HAP-1 (cell line): Measurements from ENCODE around the gene GAD1.

Experiments
- DNase-seq, 2 experiments: peaks; one replicate each; pipeline ENCODE4 v3.0.0-alpha.2; 2016 to 2020; ENCODE audit warnings: low spot score in 2 of 2
- H3K27me3 ChIP-seq: fragments of 250-450 bp; sonication (Bioruptor Pico); 2 replicates; pipeline ENCODE4 v1.5.1; 2020; ENCODE audit warnings: low read depth, mild to moderate bottlenecking, moderate library complexity
- H3K36me3 ChIP-seq: fragments of 250-450 bp; sonication (Bioruptor Pico); replicated peaks from 2 replicates; pipeline ENCODE4 v1.5.1; 2020; ENCODE audit warnings: mild to moderate bottlenecking
- H3K4me1 ChIP-seq: fragments of 250-450 bp; sonication (Bioruptor Pico); 2 replicates; pipeline ENCODE4 v1.5.1; 2020; ENCODE audit warnings: mild to moderate bottlenecking
- H3K4me3 ChIP-seq: fragments of 250-450 bp; sonication (Bioruptor Pico); 2 replicates; pipeline ENCODE4 v1.5.1; 2020; ENCODE audit warnings: mild to moderate bottlenecking, moderate library complexity
- H3K9me3 ChIP-seq: fragments of 250-450 bp; sonication (Bioruptor Pico); 2 replicates; pipeline ENCODE4 v1.5.1; 2020; ENCODE audit warnings: mild to moderate bottlenecking, moderate library complexity
- in situ Hi-C: fragments of 300-500 bp; cut with MboI; formaldehyde crosslinking; loops from 3 replicates; pipeline ENCODE4 v1.14.3; 2020; ENCODE audit warnings: low sequenced_read_pairs, inconsistent platforms, mixed read lengths

GAD1 gene

DNA sequence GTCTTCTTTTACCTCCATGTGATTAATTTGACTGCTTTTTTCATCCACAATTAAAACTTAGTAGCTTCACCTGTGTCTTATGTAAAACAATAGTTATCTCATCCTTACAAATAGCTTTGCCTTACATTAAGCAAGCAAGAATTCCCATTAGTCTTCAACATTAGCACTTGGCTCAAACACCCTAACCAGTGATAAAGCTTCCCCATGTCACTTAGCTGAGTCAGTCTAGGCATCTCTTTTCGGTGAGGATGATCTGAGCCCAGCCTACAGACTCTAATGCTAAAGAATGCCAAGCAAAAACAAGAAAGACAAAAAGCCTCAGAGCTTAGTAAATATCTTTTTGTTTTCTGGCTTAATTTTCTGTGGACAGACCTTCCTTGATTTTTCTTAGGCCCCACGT lies 26.1 kb downstream of the GAD1 start:
- in situ Hi-C loops, result no loop called here
- Histone ChIP-seq H3K4me1 (no peaks in the 10 kb centered on the region), H3K36me3 (no peaks in the 10 kb centered on the region), H3K27me3 (no peaks in the 10 kb centered on the region), H3K4me3 (no peak overlapping the region), H3K9me3 (no peaks in the 10 kb centered on the region)
- no peak for DNase-seq

DNA sequence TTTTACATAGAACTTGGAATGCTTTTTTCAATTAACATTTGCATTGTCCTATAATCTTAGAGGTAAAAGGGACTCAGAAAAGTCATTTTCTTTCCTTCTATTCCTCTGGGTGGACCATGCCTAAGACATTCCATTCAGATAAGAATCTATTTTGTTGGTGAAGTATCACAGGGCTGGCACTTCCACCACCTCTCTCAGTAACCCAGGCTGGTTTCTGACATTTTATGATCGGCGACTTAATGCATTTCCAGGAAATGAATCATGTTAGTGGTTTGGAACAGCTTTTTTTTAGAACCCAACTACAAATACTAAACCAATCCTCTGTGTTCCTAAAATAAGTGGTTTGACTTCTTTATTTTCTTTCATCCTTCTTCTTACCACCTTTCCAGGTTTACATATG lies 27.0 kb downstream of the GAD1 start:
- Histone ChIP-seq H3K27me3 (no peaks in the 10 kb centered on the region), H3K4me1 (no peaks in the 10 kb centered on the region), H3K4me3 (no peak overlapping the region), H3K9me3 (no peaks in the 10 kb centered on the region), H3K36me3 (no peaks in the 10 kb centered on the region)
- DNase-seq, result no peak
- in situ Hi-C loops, result no loop called here

DNA sequence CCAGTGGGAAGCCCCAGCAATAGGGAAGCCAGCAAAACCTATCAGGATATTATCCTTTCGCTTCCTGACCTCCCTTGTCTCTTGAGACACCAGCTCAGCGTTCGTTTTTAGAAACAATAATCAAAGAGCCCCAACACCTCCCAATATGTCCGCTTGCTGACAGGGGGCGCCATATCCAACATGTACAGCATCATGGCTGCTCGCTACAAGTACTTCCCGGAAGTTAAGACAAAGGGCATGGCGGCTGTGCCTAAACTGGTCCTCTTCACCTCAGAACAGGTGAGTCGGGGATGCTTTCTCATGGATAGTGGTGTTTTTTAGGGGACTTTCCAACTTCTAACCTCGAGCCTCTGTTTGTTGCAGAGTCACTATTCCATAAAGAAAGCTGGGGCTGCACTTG lies 28.7 kb downstream of the GAD1 start:
- H3K27me3 ChIP-seq, result no peaks in the 10 kb centered on the region
- H3K36me3 ChIP-seq, result no peaks in the 10 kb centered on the region
- no peaks in the 10 kb centered on the region for H3K4me1 ChIP-seq
- peak in 1 of 2 experiments; percentile 58 for DNase-seq
- in situ Hi-C loops, result no loop called here
- no peaks in the 10 kb centered on the region for H3K9me3 ChIP-seq
- no peak overlapping the region for H3K4me3 ChIP-seq

DNA sequence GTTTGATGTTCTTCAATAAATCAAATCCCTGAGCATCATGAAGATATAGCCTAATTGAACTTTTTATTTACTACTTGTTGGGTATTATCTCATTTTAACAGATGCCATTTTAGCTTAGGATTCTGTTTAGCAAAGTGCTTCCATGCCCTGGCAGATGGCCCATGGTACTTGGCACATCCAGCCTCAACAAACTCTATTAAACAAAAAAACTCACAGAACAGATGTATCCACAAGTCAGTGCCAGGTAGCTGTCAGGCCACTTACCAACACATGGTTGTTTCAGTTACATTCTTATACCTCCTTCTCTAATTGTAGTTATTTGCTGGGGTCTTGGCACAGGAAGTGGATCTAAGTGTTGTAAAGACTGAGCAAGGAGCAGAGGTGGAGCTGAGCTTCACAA lies 29.6 kb downstream of the GAD1 start:
- no peaks in the 10 kb centered on the region for H3K36me3 ChIP-seq
- no peak for DNase-seq
- in situ Hi-C loops, result no loop called here
- H3K27me3 ChIP-seq, result no peaks in the 10 kb centered on the region
- H3K9me3 ChIP-seq, result no peaks in the 10 kb centered on the region
- no peaks in the 10 kb centered on the region for H3K4me1 ChIP-seq
- H3K4me3 ChIP-seq, result no peak overlapping the region

DNA sequence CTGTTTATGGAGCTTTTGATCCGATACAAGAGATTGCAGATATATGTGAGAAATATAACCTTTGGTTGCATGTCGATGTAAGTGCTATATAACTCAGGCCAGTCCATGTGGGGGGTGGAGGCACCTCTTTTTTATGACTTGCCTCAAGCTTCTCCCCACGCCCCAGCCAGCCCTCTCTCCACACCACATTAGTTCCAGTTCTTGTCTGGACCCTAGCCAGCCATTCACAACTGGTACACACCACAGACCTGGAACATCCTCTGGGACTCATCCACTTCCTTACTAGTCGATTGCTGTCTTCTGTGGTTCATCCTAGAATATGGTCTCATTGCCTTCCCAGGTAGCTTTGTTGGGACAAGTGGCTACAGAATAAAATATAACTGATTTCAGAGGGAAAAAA lies 31.0 kb downstream of the GAD1 start:
- Histone ChIP-seq H3K4me1 (no peaks in the 10 kb centered on the region), H3K9me3 (no peaks in the 10 kb centered on the region), H3K4me3 (no peak overlapping the region), H3K27me3 (no peaks in the 10 kb centered on the region), H3K36me3 (no peaks in the 10 kb centered on the region)
- DNase-seq, result no peak
- in situ Hi-C loops, result no loop called here

DNA sequence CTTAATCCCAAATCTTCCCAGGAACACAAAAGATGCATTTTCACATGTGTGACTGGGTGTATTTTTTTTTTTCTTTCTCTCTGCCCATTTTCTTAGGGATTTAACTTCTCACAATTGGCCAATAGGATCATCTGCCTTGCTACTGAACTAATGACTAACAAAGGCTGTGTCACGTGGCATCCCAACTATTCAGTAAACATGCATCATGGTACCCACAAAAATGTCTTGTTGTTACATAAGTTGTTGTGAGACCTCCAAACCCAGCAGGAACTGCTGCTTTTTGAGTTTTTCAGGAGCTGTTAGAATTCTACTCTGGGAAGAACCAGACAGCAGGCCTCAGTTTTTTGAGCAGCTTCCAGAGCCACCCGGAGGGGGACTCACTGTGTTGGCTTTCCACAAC lies 31.9 kb downstream of the GAD1 start:
- in situ Hi-C loops, result no loop called here
- no peaks in the 10 kb centered on the region for H3K4me1 ChIP-seq
- no peaks in the 10 kb centered on the region for H3K36me3 ChIP-seq
- no peaks in the 10 kb centered on the region for H3K9me3 ChIP-seq
- H3K4me3 ChIP-seq, result no peak overlapping the region
- no peak for DNase-seq
- H3K27me3 ChIP-seq, result no peaks in the 10 kb centered on the region

DNA sequence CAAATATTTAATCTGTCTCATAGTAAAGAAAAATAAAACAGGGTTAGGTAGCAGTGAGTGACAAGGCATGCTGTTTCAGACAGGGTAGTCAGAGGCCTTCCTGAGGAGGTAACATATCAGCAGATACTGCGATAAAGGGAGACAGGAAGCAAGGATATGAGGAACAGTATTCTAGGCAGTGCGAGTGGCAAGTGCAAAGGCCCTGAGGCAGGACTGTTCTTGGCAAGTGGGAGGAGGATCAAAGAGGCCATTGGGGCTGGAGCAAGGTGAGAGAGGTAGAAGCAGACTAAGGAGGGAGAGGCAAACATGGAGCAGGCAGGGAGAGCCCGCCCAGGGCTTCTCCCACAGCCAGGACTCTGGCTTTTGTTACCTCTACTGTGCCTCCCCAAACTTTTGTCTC lies 33.6 kb downstream of the GAD1 start:
- no peaks in the 10 kb centered on the region for H3K36me3 ChIP-seq
- in situ Hi-C loops, result no loop called here

DNA sequence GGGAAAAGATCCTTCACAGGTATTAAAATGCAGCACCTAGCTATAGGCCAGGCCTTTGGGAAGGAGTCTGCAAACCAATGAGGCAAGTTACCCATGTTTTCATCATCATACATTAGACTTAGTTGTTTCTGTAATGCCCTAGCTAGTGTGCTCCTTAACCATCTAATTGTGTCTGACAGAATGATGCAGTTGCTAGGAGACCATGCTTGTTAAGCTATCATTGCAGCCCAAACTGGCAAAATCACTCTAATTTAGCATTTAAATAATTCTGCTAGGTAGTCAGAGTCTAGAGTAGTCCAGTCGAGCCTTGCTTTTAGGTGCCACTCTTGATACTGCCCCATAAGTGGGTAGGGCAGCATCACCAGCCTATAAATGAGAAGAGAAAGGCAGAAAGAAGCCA lies 34.9 kb downstream of the GAD1 start:
- in situ Hi-C loops, result no loop called here
- no peaks in the 10 kb centered on the region for H3K9me3 ChIP-seq
- no peaks in the 10 kb centered on the region for H3K27me3 ChIP-seq
- no peaks in the 10 kb centered on the region for H3K36me3 ChIP-seq
- DNase-seq, result no peak
- no peak overlapping the region for H3K4me3 ChIP-seq
- H3K4me1 ChIP-seq, result no peaks in the 10 kb centered on the region

More for the DNA sequence above, 33.6 kb downstream of the GAD1 start:
- no peaks in the 10 kb centered on the region for H3K9me3 ChIP-seq
- H3K27me3 ChIP-seq, result no peaks in the 10 kb centered on the region
- no peak for DNase-seq
- no peaks in the 10 kb centered on the region for H3K4me1 ChIP-seq
- H3K4me3 ChIP-seq, result no peak overlapping the region

DNA sequence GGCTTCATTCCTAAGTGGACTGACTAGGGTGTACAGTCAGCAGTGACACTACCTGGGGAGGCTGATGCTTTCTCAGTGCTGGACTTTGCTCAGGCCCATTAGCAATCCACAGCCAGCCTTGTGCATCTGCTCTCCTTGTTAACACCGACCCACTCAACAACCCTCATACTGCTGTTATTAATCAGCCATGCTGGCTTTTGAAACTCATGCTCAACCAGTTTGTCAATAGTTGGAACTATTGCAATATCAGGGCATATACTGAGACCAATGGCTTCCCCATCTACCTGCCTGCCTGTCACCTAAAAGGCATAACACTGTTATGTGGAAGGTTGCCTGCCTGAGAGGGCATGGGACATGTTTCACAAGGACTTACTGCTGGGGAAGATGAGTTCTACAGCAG lies 39.4 kb downstream of the GAD1 start:
- Histone ChIP-seq H3K4me1 (no peaks in the 10 kb centered on the region), H3K27me3 (no peaks in the 10 kb centered on the region), H3K4me3 (no peak overlapping the region), H3K36me3 (no peaks in the 10 kb centered on the region), H3K9me3 (no peaks in the 10 kb centered on the region)
- DNase-seq, result no peak
- in situ Hi-C loops, result no loop called here

DNA sequence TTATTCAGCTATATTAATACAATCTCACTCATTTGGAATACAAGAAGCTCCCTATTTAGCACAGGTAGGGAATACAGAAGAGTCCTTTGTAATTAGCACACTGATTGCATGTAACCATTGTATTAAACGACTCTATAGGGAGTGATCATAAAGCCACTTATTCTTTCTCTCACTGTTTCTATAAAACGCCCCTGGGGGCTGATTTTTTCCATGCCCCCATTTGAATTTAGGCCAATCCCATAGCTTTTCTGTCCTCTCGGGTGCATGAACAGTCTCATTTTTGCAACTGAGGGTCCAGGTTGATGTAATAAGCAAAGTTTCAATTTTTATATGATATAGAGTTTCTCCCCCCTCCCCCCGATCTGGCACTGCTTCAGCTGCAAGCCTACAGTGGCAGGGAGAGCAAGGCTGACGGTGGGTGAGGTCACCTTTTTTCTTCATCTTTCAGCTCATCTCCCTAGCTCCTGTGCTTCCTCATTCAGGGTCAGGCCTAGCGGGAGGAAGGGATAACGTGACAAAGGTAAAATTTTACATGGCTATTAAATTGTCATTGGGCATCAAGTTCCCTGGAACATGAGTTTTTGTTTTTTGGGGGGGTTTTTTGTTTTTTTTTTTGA lies 45.7 kb downstream of the GAD1 start:
- no peak for DNase-seq
- Histone ChIP-seq H3K4me1 (no peaks in the 10 kb centered on the region; the same call in 1 of the 2 replicates), H3K27me3 (no peaks in the 10 kb centered on the region), H3K9me3 (no peaks in the 10 kb centered on the region), H3K4me3 (no peak overlapping the region), H3K36me3 (no peaks in the 10 kb centered on the region)
- in situ Hi-C loops, result no loop called here

DNA sequence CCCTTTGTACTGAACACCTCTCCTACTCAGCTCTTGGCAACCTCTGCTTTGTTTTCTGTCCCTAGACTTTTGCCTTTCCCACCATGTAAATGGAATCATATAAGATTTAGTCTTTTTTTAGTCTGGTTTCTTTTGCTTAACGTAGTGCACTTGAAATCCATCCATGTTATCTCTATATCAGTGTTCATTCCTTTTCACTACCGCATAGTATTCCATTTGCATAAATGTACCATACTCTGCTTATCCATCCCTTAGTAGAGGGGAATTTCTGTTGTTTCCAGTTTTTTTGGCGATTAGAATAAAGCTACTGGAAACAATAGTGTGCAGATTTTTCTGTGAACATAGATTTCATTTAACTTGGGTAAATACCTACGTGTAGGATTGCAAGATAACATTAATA lies 46.4 kb downstream of the GAD1 start:
- in situ Hi-C loops, result no loop called here

DNA sequence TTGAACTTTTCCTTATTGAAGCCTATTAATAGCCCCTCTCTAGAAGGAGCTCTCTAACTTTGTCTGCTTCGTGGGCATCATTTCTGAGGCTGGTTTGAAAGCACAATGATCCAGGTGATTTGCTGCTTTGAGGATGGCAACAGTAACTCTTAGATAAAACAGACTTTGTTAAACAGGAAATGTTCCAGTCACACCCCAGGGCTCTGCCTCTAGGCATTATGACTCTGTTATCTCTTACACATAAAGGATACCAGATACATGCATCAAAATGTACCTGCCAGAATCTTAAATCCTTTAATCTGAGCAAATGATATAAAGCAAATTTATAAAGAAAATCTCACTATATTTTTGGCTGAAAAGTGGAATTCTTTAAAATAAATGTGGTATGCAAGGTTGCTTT lies 52.3 kb downstream of the GAD1 start:
- in situ Hi-C loops, result no loop called here
- no peak overlapping the region for H3K4me3 ChIP-seq
- H3K36me3 ChIP-seq, result no peaks in the 10 kb centered on the region
- DNase-seq, result no peak
- no peaks in the 10 kb centered on the region for H3K9me3 ChIP-seq
- peaks cover 5% of the 10 kb centered on the region; the same call in 1 of the 2 replicates for H3K4me1 ChIP-seq
- no peaks in the 10 kb centered on the region for H3K27me3 ChIP-seq

More for the DNA sequence above, 46.4 kb downstream of the GAD1 start:
- H3K27me3 ChIP-seq, result no peaks in the 10 kb centered on the region
- no peaks in the 10 kb centered on the region for H3K36me3 ChIP-seq
- no peaks in the 10 kb centered on the region for H3K9me3 ChIP-seq
- H3K4me1 ChIP-seq, result no peaks in the 10 kb centered on the region; the same call in 1 of the 2 replicates
- no peak for DNase-seq
- no peak overlapping the region for H3K4me3 ChIP-seq

DNA sequence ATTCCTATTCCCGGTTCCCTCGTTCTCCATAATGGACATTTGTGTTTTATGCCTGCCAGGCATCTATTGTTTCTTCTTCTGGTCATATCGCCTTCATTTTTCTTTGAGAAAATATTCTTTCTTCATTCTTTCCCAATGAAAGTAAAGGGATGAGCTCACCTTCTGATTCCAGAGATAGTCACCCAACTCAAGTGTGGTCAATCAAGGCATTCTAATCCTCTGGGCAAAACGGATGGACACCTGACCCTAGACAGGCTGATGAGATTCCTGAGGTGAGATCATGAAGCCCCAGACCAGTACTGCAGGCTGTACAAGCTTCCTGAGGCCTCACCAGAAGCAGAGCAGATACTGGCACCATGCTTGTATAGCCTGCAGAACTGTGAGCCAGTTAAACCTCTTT lies 52.8 kb downstream of the GAD1 start:
- Histone ChIP-seq H3K4me3 (no peak overlapping the region), H3K4me1 (peaks cover 5% of the 10 kb centered on the region; the same call in 1 of the 2 replicates), H3K36me3 (no peaks in the 10 kb centered on the region), H3K27me3 (no peaks in the 10 kb centered on the region), H3K9me3 (no peaks in the 10 kb centered on the region)
- no peak for DNase-seq
- in situ Hi-C loops, result no loop called here

DNA sequence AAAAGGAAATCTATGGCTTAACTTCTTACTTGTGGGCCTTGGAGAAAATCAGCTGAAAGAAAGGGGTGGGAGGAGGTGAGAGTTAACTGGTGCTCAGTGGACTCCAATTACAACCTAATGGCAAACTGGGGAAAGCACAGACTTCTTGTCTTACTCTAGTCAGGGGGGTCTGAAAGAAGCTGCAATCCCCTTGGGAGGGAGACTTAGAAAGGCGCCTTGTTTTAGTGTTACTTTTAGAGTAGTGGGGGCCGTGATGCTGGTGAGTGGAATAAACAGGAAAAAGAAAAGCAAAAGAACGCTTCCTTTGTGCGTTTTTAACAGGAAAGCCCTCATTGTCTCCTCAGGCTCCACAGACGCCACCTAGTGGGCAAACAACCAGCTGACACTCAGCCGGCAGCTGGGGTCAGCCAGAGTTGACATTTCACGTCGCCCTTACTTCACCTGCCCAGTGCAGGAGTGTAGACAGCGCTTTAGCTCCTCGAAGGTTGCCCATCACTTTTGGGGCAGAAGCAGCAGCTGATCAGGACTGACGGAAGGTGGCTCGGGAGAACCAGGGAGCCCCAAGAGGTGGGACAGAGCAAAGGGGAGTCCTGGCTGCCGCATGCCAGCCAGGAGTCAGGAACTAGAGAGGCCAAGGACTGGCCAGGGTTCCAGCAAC lies 56.5 kb downstream of the GAD1 start:
- peak; percentile 60 to 88 for DNase-seq
- in situ Hi-C loops, result no loop called here
- H3K27me3 ChIP-seq, result no peaks in the 10 kb centered on the region
- H3K36me3 ChIP-seq, result no peaks in the 10 kb centered on the region
- H3K9me3 ChIP-seq, result no peaks in the 10 kb centered on the region
- H3K4me1 ChIP-seq, result peaks cover 5% of the 10 kb centered on the region; the same call in 1 of the 2 replicates
- H3K4me3 ChIP-seq, result no peak overlapping the region
